Mesothelial cell of epicardium (in vitro differentiated cells): ENCODE results near the gene TP53. TPM values are rescaled to one million over a fixed set of nuclear protein-coding genes. Genes with fewer than 3 reads are reported as not detected.

Source experiments
- DNase-seq, 2 experiments: peaks; one replicate each; pipeline ENCODE4 v3.0.0; 2021; ENCODE audit warnings: low spot score in 2 of 2; ENCODE audit not compliant: unreplicated experiment in 2 of 2
- H3K27ac Mint-ChIP-seq: 2 replicates; pipeline ENCODE4 v1.8.0; 2021; ENCODE audit warnings: mixed read lengths
- H3K27me3 Mint-ChIP-seq: 2 replicates; pipeline ENCODE4 v1.8.0; 2021; ENCODE audit warnings: low read depth, mixed read lengths
- H3K36me3 Mint-ChIP-seq: 2 replicates; pipeline ENCODE4 v1.8.0; 2021; ENCODE audit warnings: mixed read lengths
- H3K4me1 Mint-ChIP-seq: 2 replicates; pipeline ENCODE4 v1.8.0; 2021; ENCODE audit warnings: mixed read lengths
- H3K4me3 Mint-ChIP-seq: 2 replicates; pipeline ENCODE4 v1.8.0; 2021; ENCODE audit warnings: mild to moderate bottlenecking, moderate library complexity, mixed read lengths
- H3K9me3 Mint-ChIP-seq: 2 replicates; pipeline ENCODE4 v1.8.0; 2021; ENCODE audit warnings: mixed read lengths
- CTCF ChIP-seq: fragments of 200-600 bp; sonication (generic); IDR thresholded peaks from one replicate; pipeline ENCODE4 v1.5.0; 2021; ENCODE audit warnings: antibody characterized with exemption; ENCODE audit not compliant: unreplicated experiment
- total RNA-seq: library from RNA; stranded (reverse); gene quantifications from 3 replicates; pipeline ENCODE4 v1.2.1, GENCODE V29; 2021

The TP53 gene
- total RNA-seq, 1 donor from 2014 or later = 98.8 TPM

GRCh38 chr17:7709031-7709430 lies 21.7 kb upstream of the TP53 start:
- peaks cover 23% of the 10 kb centered on the region for H3K4me1 Mint-ChIP-seq
- DNase-seq = no peak

GRCh38 chr17:7707858-7708750 lies 20.8 kb upstream of the TP53 start:
- H3K36me3 Mint-ChIP-seq = peaks cover 4% of the 10 kb centered on the region
- no peak for DNase-seq
- no peaks in the 10 kb centered on the region for H3K9me3 Mint-ChIP-seq
- peaks cover 30% of the 10 kb centered on the region for H3K4me1 Mint-ChIP-seq
- no peak overlapping the region for H3K4me3 Mint-ChIP-seq
- peaks cover 22% of the 10 kb centered on the region for H3K27me3 Mint-ChIP-seq
- no peak overlapping the region for H3K27ac Mint-ChIP-seq
- no peak for TF ChIP-seq CTCF

More at GRCh38 chr17:7709031-7709430, 21.7 kb upstream of the TP53 start:
- Mint-ChIP-seq H3K4me3 (no peak overlapping the region), H3K27ac (no peak overlapping the region), H3K27me3 (peaks cover 29% of the 10 kb centered on the region), H3K9me3 (no peaks in the 10 kb centered on the region), H3K36me3 (peaks cover 4% of the 10 kb centered on the region)
- no peak for TF ChIP-seq CTCF

- Mint-ChIP-seq H3K9me3 (no peaks in the 10 kb centered on the region), H3K4me3 (no peak overlapping the region), H3K4me1 (peaks cover 30% of the 10 kb centered on the region), H3K36me3 (peaks cover 4% of the 10 kb centered on the region), H3K27me3 (peaks cover 17% of the 10 kb centered on the region), H3K27ac (no peak overlapping the region)
- no peak for TF ChIP-seq CTCF
- DNase-seq = no peak
These were observed 20.2 kb upstream of the TP53 start for GRCh38 chr17:7707446-7707845.

GRCh38 chr17:7706631-7707354 lies 19.5 kb upstream of the TP53 start:
- Mint-ChIP-seq H3K36me3 (peaks cover 4% of the 10 kb centered on the region), H3K27ac (no peak overlapping the region), H3K27me3 (peaks cover 12% of the 10 kb centered on the region), H3K4me1 (peaks cover 30% of the 10 kb centered on the region), H3K9me3 (no peaks in the 10 kb centered on the region), H3K4me3 (peak overlapping the region; percentile 83)
- no peak for TF ChIP-seq CTCF
- no peak for DNase-seq

- Mint-ChIP-seq H3K4me1 (peaks cover 30% of the 10 kb centered on the region), H3K9me3 (no peaks in the 10 kb centered on the region), H3K36me3 (peaks cover under 1% of the 10 kb centered on the region), H3K27ac (peak overlapping the region; percentile 67), H3K27me3 (peaks cover under 1% of the 10 kb centered on the region), H3K4me3 (peak overlapping the region; percentile 83)
- DNase-seq = no peak
- TF ChIP-seq CTCF = no peak
These were observed 18.3 kb upstream of the TP53 start for GRCh38 chr17:7705269-7706255.
